ENCODE measurements around the gene PZP.
"Not testable (repeated sequence)": the region's sequence is repeated elsewhere in the genome, so short reads cannot be mapped to it uniquely, and the experiment has no call there.

Gene PZP

DNA sequence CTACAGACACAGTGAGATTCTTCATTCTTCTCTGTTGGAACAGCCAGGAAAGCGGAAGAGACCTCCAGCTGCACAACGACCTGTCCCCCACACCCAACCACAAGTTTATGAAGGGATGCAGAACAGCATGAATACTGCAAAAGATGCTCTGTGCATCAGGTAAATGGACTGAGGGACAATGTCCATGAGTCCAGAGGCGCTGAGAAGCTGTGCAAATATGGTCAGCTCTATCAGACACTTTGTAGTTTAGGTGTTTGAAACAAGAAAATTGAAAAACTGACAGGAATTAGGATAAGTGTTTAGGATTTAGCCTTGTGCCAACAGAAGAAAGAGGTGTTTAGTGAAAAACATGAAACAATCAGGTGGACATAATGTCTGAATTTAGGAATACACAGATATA lies 33.1 kb upstream of the PZP start:
- Histone ChIP-seq H3K4me3 (ENCODE audit: low read depth in 1 of 5, low read length in 5 of 5) (peak overlapping the region in 2 of 5 donors; percentile 64), H3K9ac (ENCODE audit: low read length in 5 of 5) (no peak overlapping the region), H3K36me3 (ENCODE audit: control insufficient read depth in 5 of 5, insufficient read depth in 5 of 5, low read length in 5 of 5) (no peaks in the 10 kb centered on the region), H3K4me1 (ENCODE audit: control insufficient read depth in 5 of 5, insufficient read depth in 5 of 5, low read length in 5 of 5) (peaks cover 0 to 24% (median 0%) of the 10 kb centered on the region in 5 donors), H3K27me3 (ENCODE audit: control insufficient read depth in 5 of 5, insufficient read depth in 4 of 5, low read length in 5 of 5) (no peaks in the 10 kb centered on the region), H3K9me3 (ENCODE audit: control insufficient read depth in 5 of 5, low read length in 5 of 5) (no peaks in the 10 kb centered on the region), H3K27ac (ENCODE audit: low read depth, low read length) (no peak overlapping the region)

DNA sequence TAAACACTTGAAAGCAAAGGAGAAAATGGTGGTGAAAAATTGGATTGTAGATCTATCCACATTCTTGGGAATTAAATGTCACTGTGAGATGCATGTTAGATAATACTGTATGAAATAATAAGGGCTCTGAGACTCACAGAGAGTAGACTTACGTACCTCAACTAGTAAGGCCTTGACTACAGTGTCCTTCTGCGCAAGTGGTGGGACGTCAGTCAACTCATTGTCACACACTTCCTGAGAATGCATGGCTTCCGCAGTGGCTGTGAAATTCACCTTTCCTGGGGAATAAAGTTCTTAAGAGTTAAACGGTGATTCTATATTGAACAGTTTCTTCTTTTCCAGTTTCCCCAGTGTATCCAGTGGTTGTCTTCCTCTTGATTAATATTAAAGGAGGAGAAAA lies 32.6 kb upstream of the PZP start:
- peaks cover 0 to 24% (median 0%) of the 10 kb centered on the region in 5 donors for H3K4me1 ChIP-seq (ENCODE audit: control insufficient read depth in 5 of 5, insufficient read depth in 5 of 5, low read length in 5 of 5)
- H3K9me3 ChIP-seq (ENCODE audit: control insufficient read depth in 5 of 5, low read length in 5 of 5) = no peaks in the 10 kb centered on the region
- H3K27ac ChIP-seq (ENCODE audit: low read depth, low read length) = peak overlapping the region; percentile 25
- peak overlapping the region in 2 of 5 donors; percentile 7 to 62 for H3K9ac ChIP-seq (ENCODE audit: low read length in 5 of 5)
- H3K4me3 ChIP-seq (ENCODE audit: low read depth in 1 of 5, low read length in 5 of 5) = peak overlapping the region in 3 of 5 donors; percentile 63 to 64 (median 64)
- H3K36me3 ChIP-seq (ENCODE audit: control insufficient read depth in 5 of 5, insufficient read depth in 5 of 5, low read length in 5 of 5) = no peaks in the 10 kb centered on the region
- no peaks in the 10 kb centered on the region for H3K27me3 ChIP-seq (ENCODE audit: control insufficient read depth in 5 of 5, insufficient read depth in 4 of 5, low read length in 5 of 5)

- Histone ChIP-seq H3K4me1 (ENCODE audit: control insufficient read depth in 5 of 5, insufficient read depth in 5 of 5, low read length in 5 of 5) (peaks cover 0 to 24% (median 0%) of the 10 kb centered on the region in 5 donors), H3K9ac (ENCODE audit: low read length in 5 of 5) (peak overlapping the region in 2 of 5 donors; percentile 59 to 62), H3K27ac (ENCODE audit: low read depth, low read length) (peak overlapping the region; percentile 25), H3K4me3 (ENCODE audit: low read depth in 1 of 5, low read length in 5 of 5) (peak overlapping the region; percentile 31 to 64 (median 63))
- H3K9me3 ChIP-seq (ENCODE audit: control insufficient read depth in 5 of 5, low read length in 5 of 5); H3K36me3 ChIP-seq (ENCODE audit: control insufficient read depth in 5 of 5, insufficient read depth in 5 of 5, low read length in 5 of 5); H3K27me3 ChIP-seq (ENCODE audit: control insufficient read depth in 5 of 5, insufficient read depth in 4 of 5, low read length in 5 of 5): not testable (repeated sequence)
Measured at GRCh38 chr12:9240004-9240635, 31.9 kb upstream of the PZP start.

DNA sequence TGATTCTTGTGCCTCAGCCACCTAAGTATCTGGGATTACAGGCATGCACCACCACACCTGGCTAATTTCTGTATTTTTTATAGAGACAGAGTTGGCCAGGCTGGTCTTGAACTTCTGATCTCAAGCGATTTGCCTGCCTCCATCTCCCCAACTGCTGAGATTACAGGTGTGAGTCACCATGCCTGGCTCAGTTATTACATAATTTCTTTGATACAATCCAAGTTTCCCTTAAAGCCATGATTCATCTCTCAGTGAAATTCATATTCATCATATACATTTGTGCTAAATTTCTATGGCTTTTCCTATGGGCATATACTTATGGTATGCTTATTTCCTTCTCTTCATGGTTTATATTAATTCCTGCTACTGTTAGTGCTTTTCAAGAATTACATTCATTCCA lies 29.1 kb upstream of the PZP start:
- Histone ChIP-seq H3K36me3 (ENCODE audit: control insufficient read depth in 5 of 5, insufficient read depth in 5 of 5, low read length in 5 of 5) (no peaks in the 10 kb centered on the region), H3K27ac (ENCODE audit: low read depth, low read length) (no peak overlapping the region), H3K4me1 (ENCODE audit: control insufficient read depth in 5 of 5, insufficient read depth in 5 of 5, low read length in 5 of 5) (peaks cover 0 to 14% (median 0%) of the 10 kb centered on the region in 5 donors), H3K27me3 (ENCODE audit: control insufficient read depth in 5 of 5, insufficient read depth in 4 of 5, low read length in 5 of 5) (no peaks in the 10 kb centered on the region), H3K9ac (ENCODE audit: low read length in 5 of 5) (no peak overlapping the region), H3K9me3 (ENCODE audit: control insufficient read depth in 5 of 5, low read length in 5 of 5) (no peaks in the 10 kb centered on the region), H3K4me3 (ENCODE audit: low read depth in 1 of 5, low read length in 5 of 5) (no peak overlapping the region)

- H3K9ac ChIP-seq (ENCODE audit: low read length in 5 of 5) = no peak overlapping the region
- H3K36me3 ChIP-seq (ENCODE audit: control insufficient read depth in 5 of 5, insufficient read depth in 5 of 5, low read length in 5 of 5) = no peaks in the 10 kb centered on the region
- H3K4me1 ChIP-seq (ENCODE audit: control insufficient read depth in 5 of 5, insufficient read depth in 5 of 5, low read length in 5 of 5) = peaks cover 0 to 7% (median 0%) of the 10 kb centered on the region in 5 donors
- no peak overlapping the region for H3K27ac ChIP-seq (ENCODE audit: low read depth, low read length)
- no peaks in the 10 kb centered on the region for H3K9me3 ChIP-seq (ENCODE audit: control insufficient read depth in 5 of 5, low read length in 5 of 5)
- H3K27me3 ChIP-seq (ENCODE audit: control insufficient read depth in 5 of 5, insufficient read depth in 4 of 5, low read length in 5 of 5) = no peaks in the 10 kb centered on the region
- H3K4me3 ChIP-seq (ENCODE audit: low read depth in 1 of 5, low read length in 5 of 5) = no peak overlapping the region
Measured at GRCh38 chr12:9235519-9235918, 27.3 kb upstream of the PZP start.

DNA sequence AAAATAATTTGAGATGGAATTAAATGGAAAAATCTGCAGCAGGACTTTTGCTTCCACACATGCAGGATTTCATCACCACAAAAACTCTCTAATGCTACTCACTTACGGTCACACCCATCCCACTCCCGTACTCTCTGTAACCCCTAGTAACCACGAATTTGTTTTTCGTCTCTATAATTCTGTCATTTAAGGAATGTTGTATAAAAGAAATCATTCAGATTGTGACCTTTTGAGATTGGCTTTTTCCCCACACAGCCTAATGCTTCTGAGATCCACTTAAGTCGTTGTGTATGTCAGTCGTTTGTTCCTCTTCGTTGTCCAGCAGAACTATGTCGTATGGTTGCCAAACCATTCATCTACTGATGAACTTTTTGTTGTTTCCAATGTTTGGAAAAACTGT lies 19.8 kb upstream of the PZP start:
- H3K27me3 ChIP-seq (ENCODE audit: control insufficient read depth in 5 of 5, insufficient read depth in 4 of 5, low read length in 5 of 5) = no peaks in the 10 kb centered on the region
- H3K4me1 ChIP-seq (ENCODE audit: control insufficient read depth in 5 of 5, insufficient read depth in 5 of 5, low read length in 5 of 5) = no peaks in the 10 kb centered on the region
- no peaks in the 10 kb centered on the region for H3K9me3 ChIP-seq (ENCODE audit: control insufficient read depth in 5 of 5, low read length in 5 of 5)
- no peak overlapping the region for H3K27ac ChIP-seq (ENCODE audit: low read depth, low read length)
- H3K9ac ChIP-seq (ENCODE audit: low read length in 5 of 5) = no peak overlapping the region
- H3K36me3 ChIP-seq (ENCODE audit: control insufficient read depth in 5 of 5, insufficient read depth in 5 of 5, low read length in 5 of 5) = no peaks in the 10 kb centered on the region
- H3K4me3 ChIP-seq (ENCODE audit: low read depth in 1 of 5, low read length in 5 of 5) = no peak overlapping the region

GRCh38 chr12:9223830-9224229 lies 15.6 kb upstream of the PZP start:
- Histone ChIP-seq H3K9me3 (ENCODE audit: control insufficient read depth in 5 of 5, low read length in 5 of 5) (no peaks in the 10 kb centered on the region), H3K4me3 (ENCODE audit: low read depth in 1 of 5, low read length in 5 of 5) (no peak overlapping the region), H3K36me3 (ENCODE audit: control insufficient read depth in 5 of 5, insufficient read depth in 5 of 5, low read length in 5 of 5) (no peaks in the 10 kb centered on the region), H3K27me3 (ENCODE audit: control insufficient read depth in 5 of 5, insufficient read depth in 4 of 5, low read length in 5 of 5) (no peaks in the 10 kb centered on the region), H3K4me1 (ENCODE audit: control insufficient read depth in 5 of 5, insufficient read depth in 5 of 5, low read length in 5 of 5) (no peaks in the 10 kb centered on the region), H3K9ac (ENCODE audit: low read length in 5 of 5) (no peak overlapping the region), H3K27ac (ENCODE audit: low read depth, low read length) (no peak overlapping the region)

GRCh38 chr12:9221483-9221882 lies 13.3 kb upstream of the PZP start:
- H3K27me3 ChIP-seq (ENCODE audit: control insufficient read depth in 5 of 5, insufficient read depth in 4 of 5, low read length in 5 of 5) = no peaks in the 10 kb centered on the region
- no peak overlapping the region for H3K4me3 ChIP-seq (ENCODE audit: low read depth in 1 of 5, low read length in 5 of 5)
- no peak overlapping the region for H3K9ac ChIP-seq (ENCODE audit: low read length in 5 of 5)
- H3K4me1 ChIP-seq (ENCODE audit: control insufficient read depth in 5 of 5, insufficient read depth in 5 of 5, low read length in 5 of 5) = no peaks in the 10 kb centered on the region
- no peaks in the 10 kb centered on the region for H3K36me3 ChIP-seq (ENCODE audit: control insufficient read depth in 5 of 5, insufficient read depth in 5 of 5, low read length in 5 of 5)
- H3K27ac ChIP-seq (ENCODE audit: low read depth, low read length) = no peak overlapping the region
- H3K9me3 ChIP-seq (ENCODE audit: control insufficient read depth in 5 of 5, low read length in 5 of 5) = no peaks in the 10 kb centered on the region

DNA sequence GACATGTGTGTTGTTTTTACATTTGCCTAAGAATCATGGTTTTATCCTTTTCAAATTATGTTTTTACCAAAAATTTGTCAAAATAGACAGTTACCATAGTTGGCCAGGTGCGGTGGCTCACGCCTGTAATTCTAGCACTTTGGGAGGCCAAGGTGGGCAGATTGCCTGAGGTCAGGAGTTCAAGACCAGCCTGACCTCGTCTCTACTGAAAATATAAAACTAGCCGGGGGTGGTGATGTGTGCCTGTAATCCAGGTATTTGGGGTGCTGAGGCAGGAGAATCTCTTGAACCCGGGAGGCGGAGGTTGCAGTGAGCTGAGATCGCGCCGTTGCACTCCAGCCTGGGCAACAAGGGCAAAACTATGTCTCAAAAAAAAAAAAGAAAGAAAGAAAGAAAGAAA lies 12.8 kb upstream of the PZP start:
- H3K36me3 ChIP-seq (ENCODE audit: control insufficient read depth in 5 of 5, insufficient read depth in 5 of 5, low read length in 5 of 5); H3K27ac ChIP-seq (ENCODE audit: low read depth, low read length); H3K9me3 ChIP-seq (ENCODE audit: control insufficient read depth in 5 of 5, low read length in 5 of 5); H3K4me1 ChIP-seq (ENCODE audit: control insufficient read depth in 5 of 5, insufficient read depth in 5 of 5, low read length in 5 of 5); H3K4me3 ChIP-seq (ENCODE audit: low read depth in 1 of 5, low read length in 5 of 5); H3K27me3 ChIP-seq (ENCODE audit: control insufficient read depth in 5 of 5, insufficient read depth in 4 of 5, low read length in 5 of 5); H3K9ac ChIP-seq (ENCODE audit: low read length in 5 of 5): not testable (repeated sequence)

DNA sequence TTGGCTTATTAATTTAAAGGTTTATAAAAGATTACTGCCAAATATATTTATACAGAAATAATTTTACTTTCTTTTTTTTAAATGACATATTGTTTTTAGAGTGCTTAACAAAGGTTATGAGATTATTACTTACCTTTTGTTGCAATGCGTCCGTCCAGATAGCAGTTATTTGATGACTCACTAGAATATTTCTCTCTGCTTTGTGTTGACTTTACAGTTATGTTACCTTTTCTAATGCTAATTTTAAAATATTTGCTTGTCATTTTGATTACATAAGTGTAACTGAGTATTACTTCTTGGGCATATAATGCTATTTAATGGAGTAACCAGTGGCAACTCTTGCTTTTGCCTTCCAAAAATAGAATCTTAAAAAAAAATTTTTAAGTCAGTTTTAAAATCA lies 6.3 kb upstream of the PZP start:
- Histone ChIP-seq H3K9me3 (ENCODE audit: control insufficient read depth in 5 of 5, low read length in 5 of 5) (no peaks in the 10 kb centered on the region), H3K4me1 (ENCODE audit: control insufficient read depth in 5 of 5, insufficient read depth in 5 of 5, low read length in 5 of 5) (no peaks in the 10 kb centered on the region), H3K27ac (ENCODE audit: low read depth, low read length) (no peak overlapping the region)

More for the DNA sequence above, 6.3 kb upstream of the PZP start:
- Histone ChIP-seq H3K27me3 (ENCODE audit: control insufficient read depth in 5 of 5, insufficient read depth in 4 of 5, low read length in 5 of 5) (no peaks in the 10 kb centered on the region), H3K4me3 (ENCODE audit: low read depth in 1 of 5, low read length in 5 of 5) (no peak overlapping the region), H3K9ac (ENCODE audit: low read length in 5 of 5) (no peak overlapping the region), H3K36me3 (ENCODE audit: control insufficient read depth in 5 of 5, insufficient read depth in 5 of 5, low read length in 5 of 5) (no peaks in the 10 kb centered on the region)

Measured in subcutaneous abdominal adipose tissue (tissue), 5 donors.